NCI-H748 (cell line): Measurements from ENCODE around the gene SBK1.

ENCODE experiments used
- DNase-seq: peaks from one replicate; lab custom pipeline; 2025; ENCODE audit not compliant: unreplicated experiment; lab: John Stamatoyannopoulos, UW

Gene SBK1

GRCh38 chr16:28280881-28281836 is 11.2 kb upstream of the SBK1 start:
- no peak for DNase-seq

- no peak for DNase-seq
Observed at GRCh38 chr16:28282045-28282444, 10.3 kb upstream of the SBK1 start.

GRCh38 chr16:28283173-28283572 is 9.2 kb upstream of the SBK1 start:
- no peak for DNase-seq

GRCh38 chr16:28283798-28284577 is 8.3 kb upstream of the SBK1 start:
- DNase-seq = no peak

- DNase-seq = no peak
Observed at GRCh38 chr16:28285649-28286048, 6.7 kb upstream of the SBK1 start.

- DNase-seq = no peak
Observed at GRCh38 chr16:28288114-28288513, 4.2 kb upstream of the SBK1 start.

GRCh38 chr16:28289048-28289447 is 3.3 kb upstream of the SBK1 start:
- no peak for DNase-seq

- no peak for DNase-seq
Observed at GRCh38 chr16:28289939-28290858, 2.1 kb upstream of the SBK1 start.

- DNase-seq = no peak
Observed at GRCh38 chr16:28290859-28291254, 1.5 kb upstream of the SBK1 start.

- DNase-seq = peak; percentile 89
Observed at GRCh38 chr16:28292731-28293600, 641 bp downstream of the SBK1 start.

GRCh38 chr16:28293601-28293960 is 1.3 kb downstream of the SBK1 start:
- DNase-seq = no peak

- DNase-seq = no peak
Observed at GRCh38 chr16:28294201-28294600, 1.9 kb downstream of the SBK1 start.

GRCh38 chr16:28295276-28295675 is 3.0 kb downstream of the SBK1 start:
- DNase-seq = no peak

GRCh38 chr16:28297308-28297707 is 5.0 kb downstream of the SBK1 start:
- no peak for DNase-seq

GRCh38 chr16:28297784-28298510 is 5.6 kb downstream of the SBK1 start:
- DNase-seq = no peak

- no peak for DNase-seq
Observed at GRCh38 chr16:28298511-28298878, 6.2 kb downstream of the SBK1 start.

- no peak for DNase-seq
Observed at GRCh38 chr16:28300327-28300726, 8.0 kb downstream of the SBK1 start.

- no peak for DNase-seq
Observed at GRCh38 chr16:28301154-28301553, 8.8 kb downstream of the SBK1 start.

GRCh38 chr16:28301620-28302019 is 9.3 kb downstream of the SBK1 start:
- DNase-seq = no peak

- no peak for DNase-seq
Observed at GRCh38 chr16:28303132-28303531, 10.8 kb downstream of the SBK1 start.
